ENCODE measurements around the gene DPF3.

DPF3 gene

GRCh38 chr14:72740966-72741825, 152.7 kb downstream of the DPF3 start:
- TF ChIP-seq, protein P1, sequence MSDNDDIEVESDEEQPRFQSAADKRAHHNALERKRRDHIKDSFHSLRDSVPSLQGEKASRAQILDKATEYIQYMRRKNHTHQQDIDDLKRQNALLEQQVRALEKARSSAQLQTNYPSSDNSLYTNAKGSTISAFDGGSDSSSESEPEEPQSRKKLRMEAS (IDR thresholded peaks at IDR 0.05): no peak
- TF ChIP-seq ZBTB7A (IDR thresholded peaks at IDR 0.05; ENCODE audit: low read depth): no peak
- no peak for TF ChIP-seq CEBPB (IDR thresholded peaks at IDR 0.05)
- no peak for TF ChIP-seq REST (IDR thresholded peaks at IDR 0.05; ENCODE audit: low read depth)
- TF ChIP-seq NFIC (IDR thresholded peaks at IDR 0.05): no peak
- TF ChIP-seq FOXM1 (IDR thresholded peaks at IDR 0.05; ENCODE audit: borderline replicate concordance, low read depth): no peak
- no peak for TF ChIP-seq YY1 (IDR thresholded peaks at IDR 0.05; ENCODE audit: low read depth)
- TF ChIP-seq TCF12 (IDR thresholded peaks at IDR 0.05; ENCODE audit: low read depth): no peak
- TF ChIP-seq TAF1 (IDR thresholded peaks at IDR 0.05; ENCODE audit: low read depth): no peak
- no peak for TF ChIP-seq EP300 (IDR thresholded peaks at IDR 0.05; ENCODE audit: borderline replicate concordance)
- no peak for TF ChIP-seq RAD21 (IDR thresholded peaks at IDR 0.05; ENCODE audit: low read depth)
- TF ChIP-seq TEAD4 (IDR thresholded peaks at IDR 0.05): no peak
- TF ChIP-seq USF1 (IDR thresholded peaks at IDR 0.05): no peak

DNA sequence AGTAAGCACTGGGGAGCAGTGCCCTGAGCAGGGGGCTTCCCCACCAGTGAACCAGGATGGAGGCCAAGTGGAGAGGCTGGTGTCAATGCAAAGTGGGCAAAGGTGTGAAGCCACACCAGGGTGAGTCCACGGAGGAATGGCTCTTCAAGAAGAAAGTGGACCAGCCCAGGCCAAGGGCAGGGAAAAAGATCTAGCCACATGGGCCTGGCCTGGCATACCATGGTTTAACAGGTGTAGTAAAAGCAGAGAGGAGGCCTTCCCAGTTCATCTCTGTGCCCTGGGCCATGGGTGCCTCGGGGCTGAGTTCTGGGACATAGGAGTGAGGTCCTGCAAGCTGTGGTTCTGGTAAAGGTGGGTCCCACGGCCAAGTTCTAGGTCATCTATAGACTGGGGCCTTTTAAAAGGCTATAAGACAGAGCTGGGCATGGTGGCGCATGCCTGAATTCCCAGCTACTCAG, 153.4 kb downstream of the DPF3 start:
- no peak for TF ChIP-seq TAF1 (IDR thresholded peaks at IDR 0.05; ENCODE audit: low read depth)
- TF ChIP-seq USF1 (IDR thresholded peaks at IDR 0.05): no peak
- TF ChIP-seq REST (IDR thresholded peaks at IDR 0.05; ENCODE audit: low read depth): no peak
- TF ChIP-seq RAD21 (IDR thresholded peaks at IDR 0.05; ENCODE audit: low read depth): no peak
- TF ChIP-seq YY1 (IDR thresholded peaks at IDR 0.05; ENCODE audit: low read depth): no peak

DNA sequence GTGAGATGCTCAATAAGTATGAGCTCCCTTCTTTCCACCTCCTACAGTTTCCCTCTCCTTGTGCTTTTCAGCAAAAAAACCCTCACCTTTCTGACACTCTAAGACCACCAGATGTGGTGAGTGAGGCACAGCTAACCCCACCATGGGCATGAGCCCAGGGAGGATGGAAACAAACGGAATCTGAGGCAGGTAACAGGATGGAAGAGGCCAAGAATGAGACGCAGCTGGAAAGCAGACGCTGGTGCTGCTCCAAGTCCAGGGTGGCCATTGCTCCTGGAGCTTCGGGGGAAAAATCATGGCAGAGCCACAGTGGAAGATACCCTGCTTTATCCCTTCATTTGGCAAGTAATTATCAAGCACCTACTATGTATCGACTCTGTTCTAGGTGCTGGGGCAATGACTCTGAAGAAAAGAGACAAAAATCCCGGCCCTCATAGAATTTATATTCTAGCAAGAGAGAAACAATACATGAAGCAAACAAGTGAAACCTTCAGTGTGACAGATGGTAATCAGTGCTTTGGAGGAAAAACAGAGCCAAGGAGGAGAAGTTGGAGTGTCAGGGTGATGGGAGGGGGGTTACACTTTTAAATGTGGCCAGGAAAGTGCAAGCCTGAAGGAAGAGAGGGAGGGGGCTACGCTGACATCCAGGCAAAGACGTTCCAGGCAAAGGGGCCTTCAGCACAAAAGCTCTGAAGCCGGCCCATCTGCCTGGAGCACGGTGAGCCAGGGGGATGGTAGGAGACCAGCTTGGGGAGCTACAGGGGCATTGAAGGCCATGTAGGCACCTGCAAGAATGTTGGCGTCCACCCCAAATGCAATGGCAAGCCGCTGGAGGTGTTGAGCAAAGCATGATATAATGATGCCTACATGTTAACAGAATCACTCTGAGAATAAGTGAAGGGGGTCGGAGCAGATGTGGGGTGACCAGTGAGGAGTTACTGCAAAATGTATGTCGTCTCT, 154.2 kb downstream of the DPF3 start:
- TF ChIP-seq EGR1 (IDR thresholded peaks at IDR 0.05) (no peak), REST (IDR thresholded peaks at IDR 0.05; ENCODE audit: low read depth) (no peak), TAF1 (IDR thresholded peaks at IDR 0.05; ENCODE audit: low read depth) (no peak), USF1 (IDR thresholded peaks at IDR 0.05) (no peak), CREB1 (IDR thresholded peaks at IDR 0.05; ENCODE audit: low read depth) (no peak), TEAD4 (IDR thresholded peaks at IDR 0.05) (no peak), NFIC (IDR thresholded peaks at IDR 0.05) (no peak), CEBPB (IDR thresholded peaks at IDR 0.05) (no peak), YY1 (IDR thresholded peaks at IDR 0.05; ENCODE audit: low read depth) (no peak), TCF12 (IDR thresholded peaks at IDR 0.05; ENCODE audit: low read depth) (no peak), RAD21 (IDR thresholded peaks at IDR 0.05; ENCODE audit: low read depth) (no peak), FOXM1 (IDR thresholded peaks at IDR 0.05; ENCODE audit: borderline replicate concordance, low read depth) (no peak), EP300 (IDR thresholded peaks at IDR 0.05; ENCODE audit: borderline replicate concordance) (no peak), ZBTB7A (IDR thresholded peaks at IDR 0.05; ENCODE audit: low read depth) (no peak)
- TF ChIP-seq, protein P1 (IDR thresholded peaks at IDR 0.05): no peak
